ENCODE data around the gene NFS1. TPM values are rescaled to one million over a fixed set of nuclear protein-coding genes. Genes with fewer than 3 reads are reported as not detected.

Gene NFS1
- polyA plus RNA-seq, 1 donor (not counting 4 experiments of a cell fraction or from before 2014, with no cell fraction given), result 39.6 TPM

DNA sequence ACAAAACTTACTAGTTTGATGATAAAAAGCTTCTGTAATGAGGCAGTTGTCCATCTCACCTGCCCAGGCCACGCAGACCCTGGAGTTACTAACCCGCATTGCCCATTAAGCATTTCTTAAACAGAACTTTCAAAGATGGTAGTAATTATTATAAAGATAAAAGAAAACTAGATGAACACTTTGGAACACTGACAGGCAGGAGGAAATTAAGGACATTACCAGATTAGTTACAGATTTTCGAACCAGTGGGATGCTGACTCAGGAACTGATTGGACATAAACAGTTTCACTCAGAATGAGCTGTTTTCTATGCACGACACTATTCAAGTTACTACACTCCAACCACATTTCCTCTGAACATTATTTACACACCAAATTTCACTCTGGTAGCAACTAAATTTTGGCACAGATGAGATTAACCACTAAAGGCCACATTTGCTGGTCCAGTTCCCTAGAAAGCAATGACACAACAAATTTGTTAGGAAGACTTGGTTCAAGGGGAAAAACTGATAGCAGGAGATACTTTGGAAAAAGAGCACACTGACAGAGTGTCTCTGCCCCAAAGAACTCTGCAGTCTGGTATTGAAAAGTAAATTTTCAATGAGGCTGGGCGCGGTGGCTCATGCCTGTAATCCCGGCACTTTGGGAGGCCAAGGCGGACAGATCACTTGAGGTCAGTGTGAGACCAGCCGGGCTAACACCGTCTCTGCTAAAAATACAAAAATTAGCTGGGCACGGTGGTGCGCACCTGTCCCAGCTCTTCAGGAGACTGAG is 3.1 kb upstream of the NFS1 start:
- Histone ChIP-seq H2AFZ (ENCODE audit: control insufficient read depth, low read length) (no peak overlapping the region), H3K4me2 (ENCODE audit: control insufficient read depth, extremely low read depth, insufficient read depth, low read depth, low read length) (no peak overlapping the region), H3K27ac (ENCODE audit: control insufficient read depth, insufficient read depth, low read length) (no peak overlapping the region), H3K4me1 (ENCODE audit: control insufficient read depth, extremely low read depth, insufficient read depth, low read length) (peaks cover 17% of the 10 kb centered on the region), H3K9me3 (ENCODE audit: control insufficient read depth, low read depth, low read length) (no peaks in the 10 kb centered on the region), H4K20me1 (ENCODE audit: control insufficient read depth, extremely low read depth, insufficient read depth, low read length) (peaks cover 11% of the 10 kb centered on the region), H3K36me3 (ENCODE audit: control insufficient read depth in 2 of 2, extremely low read depth in 1 of 2, insufficient read depth in 2 of 2, low read length in 2 of 2) (peaks cover 18 to 23% of the 10 kb centered on the region in 2 experiments), H3K79me2 (ENCODE audit: control insufficient read depth, insufficient read depth, low read length) (peaks cover 33% of the 10 kb centered on the region), H3K4me3 (ENCODE audit: control insufficient read depth in 2 of 3, extremely low read depth in 1 of 3, insufficient read depth in 2 of 3, low read depth in 1 of 3, low read length in 3 of 3) (no peak overlapping the region), H3K9me1 (ENCODE audit: control insufficient read depth, extremely low read depth, insufficient read depth, low read length) (no peaks in the 10 kb centered on the region), H3K9ac (ENCODE audit: control insufficient read depth, extremely low read depth, insufficient read depth, low read length) (no peak overlapping the region), H3K27me3 (ENCODE audit: control insufficient read depth, extremely low read depth, insufficient read depth, low read length) (no peaks in the 10 kb centered on the region)
- FAIRE-seq (no peak), DNase-seq (ENCODE audit: low read depth, low spot score) (no peak)
- dilution Hi-C loops (cut with MboI; ENCODE audit: extremely low pct_ligation_motif_present, low sequenced_read_pairs), result no loop called here
- TF ChIP-seq, protein P1, sequence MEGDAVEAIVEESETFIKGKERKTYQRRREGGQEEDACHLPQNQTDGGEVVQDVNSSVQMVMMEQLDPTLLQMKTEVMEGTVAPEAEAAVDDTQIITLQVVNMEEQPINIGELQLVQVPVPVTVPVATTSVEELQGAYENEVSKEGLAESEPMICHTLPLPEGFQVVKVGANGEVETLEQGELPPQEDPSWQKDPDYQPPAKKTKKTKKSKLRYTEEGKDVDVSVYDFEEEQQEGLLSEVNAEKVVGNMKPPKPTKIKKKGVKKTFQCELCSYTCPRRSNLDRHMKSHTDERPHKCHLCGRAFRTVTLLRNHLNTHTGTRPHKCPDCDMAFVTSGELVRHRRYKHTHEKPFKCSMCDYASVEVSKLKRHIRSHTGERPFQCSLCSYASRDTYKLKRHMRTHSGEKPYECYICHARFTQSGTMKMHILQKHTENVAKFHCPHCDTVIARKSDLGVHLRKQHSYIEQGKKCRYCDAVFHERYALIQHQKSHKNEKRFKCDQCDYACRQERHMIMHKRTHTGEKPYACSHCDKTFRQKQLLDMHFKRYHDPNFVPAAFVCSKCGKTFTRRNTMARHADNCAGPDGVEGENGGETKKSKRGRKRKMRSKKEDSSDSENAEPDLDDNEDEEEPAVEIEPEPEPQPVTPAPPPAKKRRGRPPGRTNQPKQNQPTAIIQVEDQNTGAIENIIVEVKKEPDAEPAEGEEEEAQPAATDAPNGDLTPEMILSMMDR (optimal IDR thresholded peaks at IDR 0.05 in 1 of 3, IDR thresholded peaks at IDR 0.05 in 1 of 3, conservative IDR thresholded peaks at IDR 0.05 in 1 of 3; ENCODE audit: extremely low read depth in 1 of 3, insufficient read depth in 2 of 3, low read length in 3 of 3), result no peak
- TF ChIP-seq EZH2 (IDR thresholded peaks at IDR 0.05; ENCODE audit: low read length), result no peak

DNA sequence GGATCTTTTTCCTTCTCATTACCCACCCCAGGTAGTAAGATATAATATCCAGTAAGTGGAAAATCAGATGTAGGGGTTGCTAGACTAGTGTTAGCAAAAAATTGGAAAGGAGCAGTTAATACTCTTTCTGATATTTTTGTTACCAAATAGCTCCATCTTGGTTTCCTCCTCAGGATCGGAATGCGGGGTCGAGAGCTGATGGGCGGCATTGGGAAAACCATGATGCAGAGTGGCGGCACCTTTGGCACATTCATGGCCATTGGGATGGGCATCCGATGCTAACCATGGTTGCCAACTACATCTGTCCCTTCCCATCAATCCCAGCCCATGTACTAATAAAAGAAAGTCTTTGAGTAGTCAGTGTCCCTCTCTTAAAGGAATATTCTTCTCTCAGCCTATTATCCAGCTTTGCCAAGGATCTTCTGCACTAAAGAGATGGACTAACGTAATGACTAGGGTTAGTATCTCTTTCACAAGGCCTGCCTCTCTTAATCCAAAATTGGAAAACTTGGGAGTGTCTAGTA is 1.5 kb upstream of the NFS1 start:
- peaks cover 33% of the 10 kb centered on the region for H3K79me2 ChIP-seq (ENCODE audit: control insufficient read depth, insufficient read depth, low read length)
- dilution Hi-C loops (cut with MboI; ENCODE audit: extremely low pct_ligation_motif_present, low sequenced_read_pairs), result no loop called here
- peak overlapping the region; percentile 98 for H3K9ac ChIP-seq (ENCODE audit: control insufficient read depth, extremely low read depth, insufficient read depth, low read length)
- H3K36me3 ChIP-seq (ENCODE audit: control insufficient read depth in 2 of 2, extremely low read depth in 1 of 2, insufficient read depth in 2 of 2, low read length in 2 of 2), result peaks cover 19 to 20% of the 10 kb centered on the region in 2 experiments
- peaks cover 11% of the 10 kb centered on the region for H4K20me1 ChIP-seq (ENCODE audit: control insufficient read depth, extremely low read depth, insufficient read depth, low read length)
- peak overlapping the region in 2 of 3 experiments; percentile 78 to 90 for H3K4me3 ChIP-seq (ENCODE audit: control insufficient read depth in 2 of 3, extremely low read depth in 1 of 3, insufficient read depth in 2 of 3, low read depth in 1 of 3, low read length in 3 of 3)
- H3K4me1 ChIP-seq (ENCODE audit: control insufficient read depth, extremely low read depth, insufficient read depth, low read length), result peaks cover 17% of the 10 kb centered on the region
- DNase-seq (ENCODE audit: low read depth, low spot score), result no peak
- no peaks in the 10 kb centered on the region for H3K9me3 ChIP-seq (ENCODE audit: control insufficient read depth, low read depth, low read length)
- H3K4me2 ChIP-seq (ENCODE audit: control insufficient read depth, extremely low read depth, insufficient read depth, low read depth, low read length), result peak overlapping the region; percentile 100
- no peak for FAIRE-seq
- no peaks in the 10 kb centered on the region for H3K9me1 ChIP-seq (ENCODE audit: control insufficient read depth, extremely low read depth, insufficient read depth, low read length)
- peak overlapping the region; percentile 88 for H3K27ac ChIP-seq (ENCODE audit: control insufficient read depth, insufficient read depth, low read length)
- no peak for TF ChIP-seq EZH2 (IDR thresholded peaks at IDR 0.05; ENCODE audit: low read length)
- TF ChIP-seq, protein P1 (optimal IDR thresholded peaks at IDR 0.05 in 1 of 3, IDR thresholded peaks at IDR 0.05 in 1 of 3, conservative IDR thresholded peaks at IDR 0.05 in 1 of 3; ENCODE audit: extremely low read depth in 1 of 3, insufficient read depth in 2 of 3, low read length in 3 of 3), result no peak
- H3K27me3 ChIP-seq (ENCODE audit: control insufficient read depth, extremely low read depth, insufficient read depth, low read length), result no peaks in the 10 kb centered on the region
- H2AFZ ChIP-seq (ENCODE audit: control insufficient read depth, low read length), result no peak overlapping the region

Data from keratinocyte (primary cell).